HepG2 (cell line): ENCODE data around the gene RPS14. TPM values are rescaled to one million over a fixed set of nuclear protein-coding genes. Genes with fewer than 3 reads are reported as not detected.

Experiments
- ATAC-seq: fragments of 200-7000 bp; cut with Tn5 transposase; 3 replicates; pipeline ENCODE4 v1.9.1; 2020; ENCODE audit warnings: mild to moderate bottlenecking, moderate library complexity
- BruUV-seq: library from RNA; stranded (reverse); fragments of 400-500 nt; replicated peaks from 2 replicates; lab custom pipeline; 2021; lab: Mats Ljungman, UMichigan
- CTCF ChIA-PET: fragments of 300-600 bp; formaldehyde crosslinking; extraction: SDS; loops from one replicate; lab custom pipeline; 2021; ENCODE audit warnings: low total read pairs, inconsistent platforms, low intra/inter-chr PET ratio; lab: Yijun Ruan, JAX
- POLR2A ChIA-PET: fragments of 350-600 bp; sonication (Branson Sonifier 250); formaldehyde crosslinking; loops from one replicate; lab custom pipeline; 2020; ENCODE audit warnings: antibody characterized with exemption, inconsistent platforms; lab: Yijun Ruan, JAX
- DNase-seq: peaks from one replicate; pipeline ENCODE4 v3.0.0-alpha.2; 2015; ENCODE audit warnings: low spot score
- FAIRE-seq: peaks from 3 replicates; lab custom pipeline; 2011; peaks lifted over from hg19 to GRCh38; lab: Jason Lieb, UNC
- H2AFZ ChIP-seq: one replicate; pipeline ENCODE4 v1.6.1; 2011; ENCODE audit warnings: low read length, inconsistent platforms
- H3K27ac ChIP-seq: fragments of 300-600 bp; 3 replicates; pipeline ENCODE4 v1.8.0; 2011; ENCODE audit warnings: mixed run types, mild to moderate bottlenecking, mixed read lengths, low read length, inconsistent platforms; ENCODE audit not compliant: insufficient read depth; ENCODE audit errors: extremely low read length
- H3K27me3 ChIP-seq, 2 experiments: fragments of 200-600 bp in 1 of 2; 2 replicates in 1 of 2; 3 replicates in 1 of 2; pipeline versions ENCODE4 v1.6.0 to v1.8.0; 2011; ENCODE audit warnings: low read length in 2 of 2, mild to moderate bottlenecking in 2 of 2, moderate library complexity in 2 of 2, inconsistent platforms in 1 of 2; ENCODE audit not compliant: insufficient read depth in 2 of 2, control insufficient read depth in 1 of 2
- H3K36me3 ChIP-seq, 2 experiments: fragments of 200-600 bp in 1 of 2; replicated peaks in 1 of 2; 2 replicates in 1 of 2; 3 replicates in 1 of 2; pipeline versions ENCODE4 v1.5.1 to v1.8.0; 2011; ENCODE audit warnings: low read length in 2 of 2, inconsistent platforms in 1 of 2; ENCODE audit not compliant: insufficient read depth in 2 of 2, control insufficient read depth in 1 of 2
- H3K4me1 ChIP-seq: 2 replicates; pipeline ENCODE4 v1.5.1; 2012; ENCODE audit warnings: low read length, inconsistent platforms; ENCODE audit not compliant: insufficient read depth
- H3K4me2 ChIP-seq: 2 replicates; pipeline ENCODE4 v1.6.0; 2011; ENCODE audit warnings: low read depth, low read length, inconsistent platforms
- H3K4me3 ChIP-seq, 3 experiments: fragments of 200-600 bp in 1 of 3; sonication (generic), shearing (Covaris generic) in 1 of 3; replicated peaks in 1 of 3; 2 replicates each; pipeline ENCODE4 v1.5.1; 2011 to 2016; ENCODE audit warnings: low read length in 3 of 3, inconsistent platforms in 2 of 3, low read depth in 2 of 3, mild to moderate bottlenecking in 2 of 3, control low read depth in 1 of 3, mixed read lengths in 1 of 3; ENCODE audit not compliant: insufficient read depth in 1 of 3
- H3K79me2 ChIP-seq: one replicate; pipeline ENCODE4 v1.6.1; 2011; ENCODE audit warnings: low read length, inconsistent platforms; ENCODE audit not compliant: insufficient read depth
- H3K9ac ChIP-seq: 2 replicates; pipeline ENCODE4 v1.6.0; 2011; ENCODE audit warnings: mild to moderate bottlenecking, low read depth, low read length, inconsistent platforms; ENCODE audit not compliant: insufficient read depth
- H3K9me3 ChIP-seq: 2 replicates; pipeline ENCODE4 v1.5.1; 2012; ENCODE audit warnings: mild to moderate bottlenecking, low read length
- H4K20me1 ChIP-seq: 2 replicates; pipeline ENCODE4 v1.6.0; 2011; ENCODE audit warnings: inconsistent platforms, mild to moderate bottlenecking, low read length, moderate library complexity; ENCODE audit not compliant: insufficient read depth
- CENPX ChIP-seq: sonication (generic); formaldehyde crosslinking; IDR thresholded peaks from 2 replicates; pipeline ENCODE4 v1.9.0; 2021; ENCODE audit warnings: mild to moderate bottlenecking, missing genetic modification reagents, moderate library complexity
- EP300 ChIP-seq, 3 experiments: sonication (generic) in 1 of 3; formaldehyde crosslinking in 1 of 3; IDR thresholded peaks; 2 replicates each; pipeline versions ENCODE4 v1.5.1 to v1.6.1; 2011 to 2020; ENCODE audit warnings: low read depth in 2 of 3, low read length in 2 of 3, borderline replicate concordance in 1 of 3, improper control_type of control experiment in 1 of 3, mild to moderate bottlenecking in 1 of 3, missing genetic modification reagents in 1 of 3, moderate library complexity in 1 of 3
- GTF3A ChIP-seq: sonication (generic); formaldehyde crosslinking; conservative IDR thresholded peaks from 2 replicates; pipeline ENCODE4 v1.4.0; 2020; ENCODE audit warnings: mild to moderate bottlenecking, missing genetic modification reagents
- KLF16 ChIP-seq, 2 experiments: sonication (generic) in 1 of 2; formaldehyde crosslinking in 1 of 2; IDR thresholded peaks; 2 replicates each; pipeline versions ENCODE4 v1.6.1 to v1.8.0; 2016 to 2023; ENCODE audit warnings: missing genetic modification reagents in 2 of 2, missing compliant biosample characterization in 1 of 2
- MAZ ChIP-seq, 2 experiments: sonication (generic) in 1 of 2; formaldehyde crosslinking in 1 of 2; IDR thresholded peaks; 2 replicates each; pipeline versions ENCODE4 v1.5.0 to v1.6.1; 2012 to 2020; ENCODE audit warnings: low read depth in 2 of 2, mild to moderate bottlenecking in 2 of 2, borderline replicate concordance in 1 of 2, improper control_type of control experiment in 1 of 2, low read length in 1 of 2, missing genetic modification reagents in 1 of 2, moderate library complexity in 1 of 2
- MTA1 ChIP-seq: sonication (generic); formaldehyde crosslinking; IDR thresholded peaks from 2 replicates; pipeline ENCODE4 v1.4.0; 2020; ENCODE audit warnings: missing genetic modification reagents, mild to moderate bottlenecking, borderline replicate concordance
- SIX1 ChIP-seq: sonication (generic); formaldehyde crosslinking; IDR thresholded peaks from 2 replicates; pipeline ENCODE4 v1.4.0; 2020; ENCODE audit warnings: missing genetic modification reagents, borderline replicate concordance
- SMAD1 ChIP-seq: sonication (generic); formaldehyde crosslinking; IDR thresholded peaks from 2 replicates; pipeline ENCODE4 v1.4.0; 2020; ENCODE audit warnings: missing genetic modification reagents, low read depth, mild to moderate bottlenecking, borderline replicate concordance
- SNAI1 ChIP-seq: sonication (generic); formaldehyde crosslinking; IDR thresholded peaks from 2 replicates; pipeline ENCODE4 v1.5.0; 2020; ENCODE audit warnings: mild to moderate bottlenecking, missing genetic modification reagents, borderline replicate concordance
- TCF7L2 ChIP-seq: IDR thresholded peaks from 2 replicates; pipeline ENCODE4 v1.6.1; 2011; ENCODE audit warnings: mild to moderate bottlenecking, low read depth, low read length, moderate library complexity
- ZNF3 ChIP-seq: IDR thresholded peaks from 2 replicates; pipeline ENCODE4 v1.7.0; 2017; ENCODE audit warnings: inconsistent platforms
- ZNF34 ChIP-seq: sonication (generic); formaldehyde crosslinking; IDR thresholded peaks from 2 replicates; pipeline ENCODE4 v1.4.0; 2020; ENCODE audit warnings: mild to moderate bottlenecking, missing genetic modification reagents, borderline replicate concordance
- ZNF644 ChIP-seq: IDR thresholded peaks from 2 replicates; pipeline ENCODE4 v1.6.1; 2016; ENCODE audit warnings: low read depth
- ZNF674 ChIP-seq: sonication (generic); formaldehyde crosslinking; IDR thresholded peaks from 2 replicates; pipeline ENCODE4 v1.5.0; 2020; ENCODE audit warnings: low read depth, mild to moderate bottlenecking, missing genetic modification reagents
- ZSCAN31 ChIP-seq: sonication (generic); formaldehyde crosslinking; IDR thresholded peaks from 2 replicates; pipeline ENCODE4 v1.5.0; 2020; ENCODE audit warnings: low read depth, mild to moderate bottlenecking, missing genetic modification reagents
- WGBS: methylation state at CpG from one replicate; pipeline ENCODE4 v1.1.6; 2017; ENCODE audit warnings: low lambda C conversion rate; 5-methylcytosine and 5-hydroxymethylcytosine counted together
- in situ Hi-C: cut with HindIII; loops from 2 replicates; pipeline ENCODE4 v1.10.0; 2017; ENCODE audit warnings: low pct_unique_long_range_greater_than_20kb; ENCODE audit not compliant: extremely low pct_ligation_motif_present
- intact Hi-C: fragments of 100-400 bp; cut with micrococcal nuclease; formaldehyde crosslinking; loops from one replicate; pipeline ENCODE4 v1.10.0; 2022; ENCODE audit not compliant: unreplicated experiment
- polyA plus RNA-seq, 8 experiments: library from polyadenylated mRNA; depleted of rRNA in 3 of 8; stranded (reverse) in 7 of 8; unstranded in 1 of 8; fragments of >200 nt; fragmentation: Illumina TruSeq in 4 of 8; extraction: Trizol in 4 of 8; gene quantifications; 2 replicates each; pipeline versions ENCODE4 v1.2.1 to v1.2.3, GENCODE V29; 2011 to 2016; ENCODE audit warnings: low read depth in 4 of 8, missing spikeins in 1 of 8, mixed read lengths in 1 of 8; ENCODE audit not compliant: insufficient read depth in 1 of 8
- total RNA-seq, 5 experiments: library from RNA; depleted of rRNA; stranded (reverse); fragments of >200 nt; fragmentation: Illumina TruSeq; extraction: Trizol; gene quantifications; 2 replicates each; pipeline ENCODE4 v1.2.3, GENCODE V29; 2016; ENCODE audit warnings: low read depth in 1 of 5
- TF ChIP-seq, protein P1 (sequence below): sonication (generic); formaldehyde crosslinking; IDR thresholded peaks from 2 replicates; pipeline ENCODE4 v1.5.1; 2020; ENCODE audit warnings: missing genetic modification reagents, mild to moderate bottlenecking, borderline replicate concordance
- TF ChIP-seq, protein P2 (sequence below): IDR thresholded peaks from 2 replicates; pipeline ENCODE4 v1.6.1; 2016; ENCODE audit warnings: control low read depth
- TF ChIP-seq, protein P3 (sequence below): IDR thresholded peaks from 2 replicates; pipeline ENCODE4 v1.6.1; 2016; ENCODE audit warnings: missing compliant biosample characterization, missing genetic modification reagents, borderline replicate concordance

RPS14 gene
- total and polyA plus RNA-seq, 2 of the 13 experiments (the other 11 are each of a cell fraction or from before 2014, with no cell fraction given) = 2,116 to 3,295 TPM

DNA sequence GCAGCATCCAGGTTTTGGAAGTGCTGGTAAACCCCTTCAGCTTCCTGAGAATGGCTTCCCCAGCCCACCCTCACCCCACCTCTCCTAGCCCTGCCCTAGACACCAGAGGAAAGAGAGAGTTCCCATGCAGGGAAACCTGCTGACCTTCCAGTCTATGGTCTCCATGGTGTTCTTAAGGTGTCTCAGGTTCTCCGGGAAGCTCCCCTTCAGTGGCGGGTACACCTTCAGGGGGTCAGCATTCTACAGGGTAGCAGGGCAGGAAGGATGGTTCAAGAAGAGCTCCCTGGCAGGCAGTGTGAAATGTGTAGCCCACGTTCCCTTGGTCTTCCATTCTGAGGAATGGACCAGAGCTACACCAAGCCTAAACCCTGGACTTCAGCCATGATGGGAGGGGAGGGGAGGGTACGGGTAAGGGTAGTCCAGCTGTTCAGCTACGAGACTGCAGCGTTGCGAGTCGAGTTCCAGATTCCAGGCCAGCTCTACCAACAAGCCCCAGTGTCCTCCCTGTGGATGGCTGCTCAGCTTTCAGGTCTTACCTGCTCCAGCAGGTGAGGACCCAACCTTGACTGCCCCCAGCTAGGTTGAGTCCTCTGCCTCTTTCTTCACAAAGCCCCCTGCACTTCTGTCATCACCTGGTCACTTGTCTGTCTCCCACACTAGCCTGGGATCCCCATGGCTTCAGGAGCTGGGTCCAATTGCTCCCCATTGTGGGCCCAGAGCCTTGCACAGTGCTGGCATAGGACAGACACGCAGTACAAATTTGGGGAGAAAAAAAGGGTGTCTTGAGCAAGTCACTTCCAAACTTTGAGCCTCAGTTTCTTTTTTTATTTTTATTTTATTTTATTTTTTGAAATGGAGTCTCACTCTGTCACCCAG, 44.4 kb downstream of the RPS14 start:
- no TSS peak for BruUV-seq
- no peak for TF ChIP-seq ZNF644
- no peak for TF ChIP-seq ZSCAN31 (CRISPR knock-in tag)
- TF ChIP-seq EP300 (IDR thresholded peaks at IDR 0.05; ENCODE audit: low read depth in 2 of 2, low read length in 2 of 2) = no peak
- no peak for TF ChIP-seq EP300 (CRISPR knock-in tag; IDR thresholded peaks at IDR 0.05; ENCODE audit: borderline replicate concordance)
- TF ChIP-seq, protein P1, sequence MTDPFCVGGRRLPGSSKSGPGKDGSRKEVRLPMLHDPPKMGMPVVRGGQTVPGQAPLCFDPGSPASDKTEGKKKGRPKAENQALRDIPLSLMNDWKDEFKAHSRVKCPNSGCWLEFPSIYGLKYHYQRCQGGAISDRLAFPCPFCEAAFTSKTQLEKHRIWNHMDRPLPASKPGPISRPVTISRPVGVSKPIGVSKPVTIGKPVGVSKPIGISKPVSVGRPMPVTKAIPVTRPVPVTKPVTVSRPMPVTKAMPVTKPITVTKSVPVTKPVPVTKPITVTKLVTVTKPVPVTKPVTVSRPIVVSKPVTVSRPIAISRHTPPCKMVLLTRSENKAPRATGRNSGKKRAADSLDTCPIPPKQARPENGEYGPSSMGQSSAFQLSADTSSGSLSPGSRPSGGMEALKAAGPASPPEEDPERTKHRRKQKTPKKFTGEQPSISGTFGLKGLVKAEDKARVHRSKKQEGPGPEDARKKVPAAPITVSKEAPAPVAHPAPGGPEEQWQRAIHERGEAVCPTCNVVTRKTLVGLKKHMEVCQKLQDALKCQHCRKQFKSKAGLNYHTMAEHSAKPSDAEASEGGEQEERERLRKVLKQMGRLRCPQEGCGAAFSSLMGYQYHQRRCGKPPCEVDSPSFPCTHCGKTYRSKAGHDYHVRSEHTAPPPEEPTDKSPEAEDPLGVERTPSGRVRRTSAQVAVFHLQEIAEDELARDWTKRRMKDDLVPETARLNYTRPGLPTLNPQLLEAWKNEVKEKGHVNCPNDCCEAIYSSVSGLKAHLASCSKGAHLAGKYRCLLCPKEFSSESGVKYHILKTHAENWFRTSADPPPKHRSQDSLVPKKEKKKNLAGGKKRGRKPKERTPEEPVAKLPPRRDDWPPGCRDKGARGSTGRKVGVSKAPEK (CRISPR knock-in tag) = no peak
- no peak for TF ChIP-seq CENPX (CRISPR knock-in tag)
- no peak for TF ChIP-seq KLF16 (CRISPR knock-in tag; IDR thresholded peaks at IDR 0.05)
- TF ChIP-seq MTA1 (CRISPR knock-in tag) = no peak
- TF ChIP-seq ZNF674 = no peak
- TF ChIP-seq SIX1 = no peak
- TF ChIP-seq, protein P2, sequence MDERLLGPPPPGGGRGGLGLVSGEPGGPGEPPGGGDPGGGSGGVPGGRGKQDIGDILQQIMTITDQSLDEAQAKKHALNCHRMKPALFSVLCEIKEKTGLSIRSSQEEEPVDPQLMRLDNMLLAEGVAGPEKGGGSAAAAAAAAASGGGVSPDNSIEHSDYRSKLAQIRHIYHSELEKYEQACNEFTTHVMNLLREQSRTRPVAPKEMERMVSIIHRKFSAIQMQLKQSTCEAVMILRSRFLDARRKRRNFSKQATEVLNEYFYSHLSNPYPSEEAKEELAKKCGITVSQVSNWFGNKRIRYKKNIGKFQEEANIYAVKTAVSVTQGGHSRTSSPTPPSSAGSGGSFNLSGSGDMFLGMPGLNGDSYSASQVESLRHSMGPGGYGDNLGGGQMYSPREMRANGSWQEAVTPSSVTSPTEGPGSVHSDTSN (CRISPR knock-in tag) = no peak
- TF ChIP-seq MAZ (IDR thresholded peaks at IDR 0.05; ENCODE audit: borderline replicate concordance, low read depth, low read length) = no peak
- TF ChIP-seq MAZ (CRISPR knock-in tag; IDR thresholded peaks at IDR 0.05; ENCODE audit: low read depth) = no peak
- no peak for TF ChIP-seq SNAI1 (CRISPR knock-in tag)
- TF ChIP-seq TCF7L2 = no peak
- TF ChIP-seq, protein P3, sequence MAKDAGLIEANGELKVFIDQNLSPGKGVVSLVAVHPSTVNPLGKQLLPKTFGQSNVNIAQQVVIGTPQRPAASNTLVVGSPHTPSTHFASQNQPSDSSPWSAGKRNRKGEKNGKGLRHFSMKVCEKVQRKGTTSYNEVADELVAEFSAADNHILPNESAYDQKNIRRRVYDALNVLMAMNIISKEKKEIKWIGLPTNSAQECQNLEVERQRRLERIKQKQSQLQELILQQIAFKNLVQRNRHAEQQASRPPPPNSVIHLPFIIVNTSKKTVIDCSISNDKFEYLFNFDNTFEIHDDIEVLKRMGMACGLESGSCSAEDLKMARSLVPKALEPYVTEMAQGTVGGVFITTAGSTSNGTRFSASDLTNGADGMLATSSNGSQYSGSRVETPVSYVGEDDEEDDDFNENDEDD = no peak
- no peak for TF ChIP-seq ZNF34 (CRISPR knock-in tag)
- no peak for TF ChIP-seq GTF3A
- no peak for TF ChIP-seq SMAD1
- TF ChIP-seq ZNF3 (CRISPR knock-in tag) = no peak

More for the DNA sequence above, 44.4 kb downstream of the RPS14 start:
- Histone ChIP-seq H3K27ac (no peak overlapping the region), H3K36me3 (peaks cover 8 to 31% of the 10 kb centered on the region in 2 experiments; a peak in 4 of 5 replicates), H3K4me3 (no peak overlapping the region), H4K20me1 (no peaks in the 10 kb centered on the region), H3K4me2 (no peak overlapping the region), H2AFZ (no peak overlapping the region), H3K9me3 (no peaks in the 10 kb centered on the region), H3K79me2 (no peaks in the 10 kb centered on the region), H3K27me3 (no peaks in the 10 kb centered on the region), H3K9ac (no peak overlapping the region), H3K4me1 (peaks cover 5% of the 10 kb centered on the region)
- POLR2A ChIA-PET = interaction anchor here (1.3 kb wide), 1 partner anchor 45 kb away, joined by 3 read pairs; the partner anchor contains the start of gene RPS14
- intact Hi-C loops = no loop called here
- WGBS = 84% methylated on average over 8 of the region's 9 CpGs
- in situ Hi-C loops = no loop called here
- DNase-seq (no peak), FAIRE-seq (no peak), ATAC-seq (no peak)
- CTCF ChIA-PET = no interaction called here
